Large intestine (tissue), 3 donors: Measurements from ENCODE around the gene NIP7. TPM values are rescaled to one million over a fixed set of nuclear protein-coding genes. Genes with fewer than 3 reads are reported as not detected.
"Not testable (repeated sequence)": the region's sequence is repeated elsewhere in the genome, so short reads cannot be mapped to it uniquely, and the experiment has no call there.

Experiments used
- DNase-seq, 2 donors: peaks; one replicate each; pipeline versions ENCODE4 v3.0.0 to v3.0.0-alpha.2; 2013
- H3K27ac ChIP-seq: one replicate; pipeline ENCODE4 v1.5.1; 2013; ENCODE audit warnings: low read length
- H3K27me3 ChIP-seq: 2 replicates; pipeline ENCODE4 v1.6.1; 2013; ENCODE audit warnings: low read length; ENCODE audit not compliant: control insufficient read depth, insufficient read depth
- H3K36me3 ChIP-seq: 2 replicates; pipeline ENCODE4 v1.6.1; 2013; ENCODE audit warnings: low read length; ENCODE audit not compliant: control insufficient read depth, insufficient read depth
- H3K4me1 ChIP-seq: one replicate; pipeline ENCODE4 v1.6.1; 2013; ENCODE audit warnings: low read length; ENCODE audit not compliant: control insufficient read depth, insufficient read depth
- H3K4me3 ChIP-seq: one replicate; pipeline ENCODE4 v1.5.1; 2013; ENCODE audit warnings: low read length
- H3K9me3 ChIP-seq: one replicate; pipeline ENCODE4 v1.6.1; 2013; ENCODE audit warnings: mild to moderate bottlenecking, low read depth, low read length, moderate library complexity; ENCODE audit not compliant: control insufficient read depth
- WGBS: methylation state at CpG from one replicate; pipeline ENCODE4 v1.1.5; 2013; ENCODE audit warnings: low lambda C conversion rate; ENCODE audit not compliant: insufficient coverage; 5-methylcytosine and 5-hydroxymethylcytosine counted together
- polyA plus RNA-seq: library from polyadenylated mRNA; unstranded; fragments of 120-200 nt; gene quantifications from one replicate; pipeline ENCODE4 v1.2.1, GENCODE V29; 2013

Gene NIP7
- polyA plus RNA-seq, 1 donor = 25.5 TPM

DNA sequence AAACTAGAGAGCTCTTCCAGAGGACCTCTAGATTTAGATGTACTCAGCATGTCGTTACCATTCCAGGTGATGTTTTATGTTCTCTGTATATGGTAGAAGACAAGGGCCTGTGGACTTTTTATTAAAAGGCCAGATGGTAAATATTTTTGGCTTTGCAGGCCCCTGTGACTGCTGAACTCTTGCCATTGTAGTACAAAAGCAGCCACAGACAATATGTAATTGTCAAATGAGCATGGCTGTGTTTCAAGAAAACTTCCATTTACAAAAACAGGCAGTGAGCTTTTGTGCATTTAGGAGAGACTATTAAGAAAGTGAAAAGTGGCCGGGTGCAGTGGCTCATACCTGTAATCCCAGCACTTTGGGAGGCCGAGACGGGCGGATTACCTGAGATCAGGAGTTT lies 4.6 kb downstream of the NIP7 start:
- 100% methylated on average over 1 of the region's 5 CpGs for WGBS
- Histone ChIP-seq H3K4me3 (no peak overlapping the region), H3K36me3 (peaks cover 23% of the 10 kb centered on the region), H3K9me3 (no peaks in the 10 kb centered on the region), H3K27me3 (no peaks in the 10 kb centered on the region), H3K27ac (no peak overlapping the region), H3K4me1 (peaks cover 6% of the 10 kb centered on the region)
- DNase-seq = no peak

DNA sequence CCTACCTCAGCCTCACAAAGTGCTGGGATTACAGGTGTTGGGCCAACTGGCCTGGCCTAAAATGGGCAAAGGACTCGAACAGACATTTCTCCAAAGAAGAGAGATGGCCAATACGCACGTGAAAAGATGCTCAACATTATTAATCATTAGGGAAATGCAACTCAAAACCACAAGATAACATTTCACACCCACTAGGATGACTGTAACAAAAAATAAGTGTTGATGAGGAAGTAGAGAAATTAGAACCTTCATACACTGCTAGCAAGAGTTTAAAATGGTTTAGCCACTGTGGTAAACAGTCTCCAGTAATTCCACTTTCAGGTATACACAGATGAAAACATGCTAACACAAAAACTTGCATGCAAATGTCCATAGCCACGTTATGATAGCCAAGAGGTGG lies 6.4 kb downstream of the NIP7 start:
- Histone ChIP-seq H3K27ac (no peak overlapping the region), H3K9me3 (no peaks in the 10 kb centered on the region), H3K4me1 (peaks cover 2% of the 10 kb centered on the region), H3K36me3 (peaks cover 23% of the 10 kb centered on the region), H3K27me3 (no peaks in the 10 kb centered on the region), H3K4me3 (no peak overlapping the region)
- DNase-seq = no peak
- no CpG with 5 or more reads among the region's 4 CpGs for WGBS

DNA sequence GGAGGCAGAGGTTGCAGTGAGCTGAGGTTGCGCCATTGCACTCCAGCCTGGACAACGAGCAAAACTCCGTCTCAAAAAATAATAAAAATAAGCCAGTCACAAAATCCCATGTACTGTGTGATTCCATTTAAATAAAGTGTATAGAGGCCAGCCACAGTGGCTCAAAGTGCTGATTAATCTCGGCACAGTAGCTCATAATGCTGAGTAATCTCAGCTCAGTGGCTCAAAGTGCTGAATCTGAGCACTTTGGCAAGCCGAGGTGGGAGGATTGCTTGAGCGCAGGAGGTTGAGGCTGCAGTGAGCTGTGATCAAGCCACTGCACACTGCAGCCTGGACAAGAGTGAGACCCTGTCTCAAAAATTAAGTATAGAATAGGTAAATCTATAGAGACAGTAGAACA lies 7.1 kb downstream of the NIP7 start:
- H3K4me1 ChIP-seq = peaks cover 6% of the 10 kb centered on the region
- WGBS = no CpG with 5 or more reads among the region's 6 CpGs
- H3K4me3 ChIP-seq = no peak overlapping the region
- peaks cover 16% of the 10 kb centered on the region for H3K36me3 ChIP-seq
- DNase-seq = no peak
- H3K27me3 ChIP-seq = no peaks in the 10 kb centered on the region
- H3K9me3 ChIP-seq = no peaks in the 10 kb centered on the region
- H3K27ac ChIP-seq = no peak overlapping the region

DNA sequence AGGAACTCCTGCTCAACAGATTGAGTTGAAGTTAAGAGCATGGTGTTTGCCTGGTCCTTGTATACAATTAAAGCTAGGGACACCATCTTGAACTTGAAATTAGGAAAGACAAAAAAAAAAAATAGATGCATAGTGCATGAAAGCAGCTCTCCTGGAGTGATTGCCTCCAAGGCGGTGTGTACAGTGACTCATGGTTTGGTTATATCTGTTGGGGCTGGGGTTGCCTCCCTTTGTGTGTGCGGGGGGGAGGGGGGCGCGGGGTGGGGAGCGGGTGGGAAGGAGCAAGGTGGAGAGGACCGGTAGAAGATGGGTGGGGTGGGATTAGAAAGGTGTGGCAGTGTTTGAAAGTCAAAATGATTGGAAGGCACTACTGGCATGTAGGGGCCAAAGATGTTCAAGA lies 8.7 kb downstream of the NIP7 start:
- H3K4me1 ChIP-seq = peaks cover 11% of the 10 kb centered on the region
- H3K36me3 ChIP-seq = peaks cover 20% of the 10 kb centered on the region
- H3K9me3 ChIP-seq = no peaks in the 10 kb centered on the region
- no CpG with 5 or more reads among the region's 6 CpGs for WGBS
- DNase-seq = no peak
- no peak overlapping the region for H3K4me3 ChIP-seq
- H3K27me3 ChIP-seq = no peaks in the 10 kb centered on the region
- no peak overlapping the region for H3K27ac ChIP-seq

DNA sequence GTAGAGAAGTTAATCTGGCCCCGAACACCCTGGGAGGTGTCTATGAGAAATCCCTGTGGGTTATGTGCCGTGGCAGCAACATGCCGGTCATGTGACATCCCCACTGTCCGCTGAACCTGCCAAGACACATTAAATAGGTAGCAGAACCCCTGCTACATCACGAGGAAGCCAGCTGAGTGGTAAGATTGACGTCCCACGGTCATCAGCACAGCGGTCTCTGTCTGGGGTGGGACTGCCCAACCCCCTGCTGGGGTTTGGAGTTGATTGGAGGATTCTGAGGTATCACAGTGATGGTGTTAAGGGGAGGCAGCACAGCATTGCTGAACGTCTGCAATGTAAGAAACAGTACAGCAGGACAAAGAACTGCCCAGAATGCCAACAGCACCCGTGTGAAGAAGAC lies 10.0 kb downstream of the NIP7 start:
- WGBS = no CpG with 5 or more reads among the region's 10 CpGs
- H3K4me3 ChIP-seq = no peak overlapping the region
- H3K36me3 ChIP-seq = peaks cover 13% of the 10 kb centered on the region
- DNase-seq = no peak
- no peaks in the 10 kb centered on the region for H3K9me3 ChIP-seq
- no peak overlapping the region for H3K27ac ChIP-seq
- no peaks in the 10 kb centered on the region for H3K27me3 ChIP-seq
- H3K4me1 ChIP-seq = peaks cover 11% of the 10 kb centered on the region

DNA sequence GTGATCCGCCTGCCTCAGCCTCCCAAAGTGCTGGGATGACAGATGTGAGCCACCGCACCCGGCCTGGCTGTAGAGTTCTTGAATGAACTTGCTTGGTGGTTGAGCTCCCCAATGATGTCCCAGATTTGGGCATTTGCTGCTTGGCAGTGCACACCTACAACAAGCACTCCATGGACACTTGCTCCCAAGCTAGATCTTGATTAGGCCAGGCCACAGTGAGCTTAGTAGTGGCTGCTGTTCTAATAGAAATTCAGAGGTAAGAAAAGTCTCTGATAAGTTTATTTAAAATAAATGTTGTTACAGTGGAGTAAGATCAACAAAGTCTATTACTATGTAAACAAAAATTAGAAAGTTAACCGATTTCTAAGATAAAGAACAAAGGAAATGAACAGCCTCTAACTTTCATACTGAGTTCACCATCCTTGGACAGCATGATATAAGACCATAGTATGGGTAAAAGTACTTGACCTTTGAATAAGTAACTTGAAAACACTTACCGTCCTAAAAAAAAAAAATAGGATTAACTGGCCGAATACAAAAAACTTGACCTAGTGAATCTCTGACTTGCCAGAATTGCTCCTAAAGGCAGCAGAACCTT lies 11.1 kb downstream of the NIP7 start:
- WGBS = 0% methylated on average over 1 of the region's 6 CpGs
- no peak overlapping the region for H3K4me3 ChIP-seq
- no peaks in the 10 kb centered on the region for H3K27me3 ChIP-seq
- H3K9me3 ChIP-seq = no peaks in the 10 kb centered on the region
- H3K4me1 ChIP-seq = peaks cover 11% of the 10 kb centered on the region
- no peak overlapping the region for H3K27ac ChIP-seq
- H3K36me3 ChIP-seq = peaks cover 17% of the 10 kb centered on the region
- DNase-seq = no peak

DNA sequence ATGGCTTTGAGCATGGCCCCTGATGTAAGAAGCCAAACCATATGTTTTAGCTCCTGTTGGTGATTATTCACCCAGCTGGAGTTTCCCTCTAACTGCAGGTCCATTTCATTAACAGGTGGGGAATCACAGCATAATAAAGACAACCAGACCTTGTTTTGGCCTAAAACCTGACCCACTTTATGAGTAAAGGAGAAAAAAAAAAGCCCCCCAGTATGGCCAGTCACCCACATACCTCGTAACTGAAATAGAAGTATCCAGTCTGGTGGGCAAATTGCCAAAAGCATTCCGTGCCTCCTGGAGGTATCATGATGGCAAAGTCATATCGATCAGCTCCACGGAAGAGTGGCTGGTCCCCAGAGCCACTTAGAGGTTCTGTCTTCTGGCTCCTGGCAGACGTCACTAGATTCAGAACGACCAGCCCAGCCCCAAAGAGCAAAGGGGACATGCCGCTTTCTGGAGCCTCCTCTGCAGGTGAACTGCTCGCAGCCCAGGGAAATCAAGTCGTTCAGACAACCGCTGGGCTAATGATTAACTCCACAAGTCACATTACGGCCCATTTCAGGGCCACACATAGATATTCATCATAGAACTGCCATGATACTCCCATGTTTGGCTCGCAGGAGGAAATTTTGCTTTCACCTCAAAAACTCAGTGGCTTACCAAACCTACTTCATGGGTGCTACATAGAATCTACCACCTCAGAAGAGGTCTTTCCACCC lies 11.9 kb downstream of the NIP7 start, which contains the start of gene TMED6:
TSS of gene TMED6 (minus strand) at position 478 of the 719 bp plus-strand sequence. CDS start at position 445, 33 bp downstream.
- peak; percentile 66 to 88 for DNase-seq
- no CpG with 5 or more reads among the region's 12 CpGs for whole genome bisulfite sequencing
- peak within 1 kb of the TSS; percentile 30 for H3K4me3 ChIP-seq
- H3K36me3 ChIP-seq = peaks cover 24% of the 10 kb centered on the region
- no peaks in the 10 kb centered on the region for H3K9me3 ChIP-seq
- peaks cover 11% of the 10 kb centered on the region for H3K4me1 ChIP-seq
- no peaks in the 10 kb centered on the region for H3K27me3 ChIP-seq
- H3K27ac ChIP-seq = peak within 1 kb of the TSS; percentile 73

DNA sequence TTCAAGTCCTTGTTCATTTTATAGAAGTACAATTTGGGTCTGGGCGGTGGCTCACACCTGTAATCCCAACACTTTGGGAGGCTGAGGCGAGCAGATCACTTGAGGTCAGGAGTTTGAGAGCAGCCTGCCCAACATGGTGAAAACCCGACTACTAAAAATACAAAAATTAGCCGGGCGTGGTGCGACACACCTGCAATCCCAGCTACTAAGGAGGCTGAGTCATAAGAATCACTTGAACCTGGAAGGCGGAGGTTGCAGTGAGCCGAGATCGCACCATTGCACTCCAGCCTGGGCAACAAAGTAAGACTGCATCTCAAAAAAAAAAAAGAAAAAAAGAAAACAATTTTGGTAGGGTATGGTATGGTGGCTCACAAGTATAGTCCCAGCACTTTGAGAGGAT lies 20.5 kb downstream of the NIP7 start:
- not testable (repeated sequence) for H3K9me3 ChIP-seq, DNase-seq, H3K4me3 ChIP-seq, H3K27me3 ChIP-seq, H3K4me1 ChIP-seq, H3K27ac ChIP-seq
- H3K36me3 ChIP-seq = peaks cover 40% of the 10 kb centered on the region
- 100% methylated on average over 3 of the region's 9 CpGs for WGBS

DNA sequence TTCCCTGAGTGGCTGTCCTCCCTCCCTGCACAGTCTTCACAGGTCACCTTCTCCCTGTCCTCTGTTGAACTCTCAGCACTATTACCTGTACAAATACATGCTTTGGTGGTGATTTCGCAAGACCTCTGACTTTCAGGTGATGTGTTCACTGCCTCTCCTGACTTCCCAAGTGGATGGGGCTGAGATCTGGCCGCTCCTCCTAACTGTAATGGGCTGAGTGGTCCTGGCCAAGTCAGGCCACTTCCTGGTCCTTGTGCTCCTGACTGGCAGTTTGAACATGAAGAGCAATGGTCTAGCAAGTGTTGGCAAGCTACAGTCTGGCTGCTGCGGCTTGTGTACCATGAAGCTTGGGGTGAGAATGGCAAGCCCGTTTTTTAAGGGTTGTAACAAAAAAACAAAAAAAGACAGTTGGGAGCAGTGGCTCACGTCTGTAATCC lies 23.7 kb downstream of the NIP7 start:
- H3K27me3 ChIP-seq = no peaks in the 10 kb centered on the region
- H3K27ac ChIP-seq = no peak overlapping the region
- H3K4me1 ChIP-seq = no peaks in the 10 kb centered on the region
- no peak overlapping the region for H3K4me3 ChIP-seq
- no peaks in the 10 kb centered on the region for H3K9me3 ChIP-seq
- H3K36me3 ChIP-seq = peaks cover 52% of the 10 kb centered on the region
- WGBS = 100% methylated on average over 1 of the region's 5 CpGs
- DNase-seq = peak in 1 of 2 donors; percentile 17

DNA sequence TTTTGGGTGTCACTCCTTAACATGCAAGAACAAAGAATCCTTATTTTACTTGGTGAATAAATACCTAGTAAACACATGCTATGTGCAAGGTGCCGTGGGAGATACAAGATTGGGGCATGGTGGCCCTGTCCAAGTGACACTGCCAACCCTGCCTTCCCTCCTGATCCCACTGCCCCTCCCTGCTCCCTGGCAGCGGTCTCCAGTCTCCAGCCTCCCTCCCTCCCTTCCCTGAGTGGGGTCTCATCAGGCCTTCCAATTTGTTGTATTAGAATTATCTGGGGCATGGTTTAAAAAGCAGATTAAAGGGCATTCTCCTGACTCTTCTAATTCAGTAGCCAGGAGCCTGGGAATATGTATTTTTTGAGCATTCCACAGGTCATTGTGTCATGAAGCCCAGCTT lies 24.5 kb downstream of the NIP7 start:
- peaks cover 56% of the 10 kb centered on the region for H3K36me3 ChIP-seq
- no peaks in the 10 kb centered on the region for H3K9me3 ChIP-seq
- H3K27ac ChIP-seq = no peak overlapping the region
- no peak overlapping the region for H3K4me3 ChIP-seq
- no peak for DNase-seq
- H3K27me3 ChIP-seq = no peaks in the 10 kb centered on the region
- no peaks in the 10 kb centered on the region for H3K4me1 ChIP-seq
- WGBS = no CpG with 5 or more reads among the region's 2 CpGs

DNA sequence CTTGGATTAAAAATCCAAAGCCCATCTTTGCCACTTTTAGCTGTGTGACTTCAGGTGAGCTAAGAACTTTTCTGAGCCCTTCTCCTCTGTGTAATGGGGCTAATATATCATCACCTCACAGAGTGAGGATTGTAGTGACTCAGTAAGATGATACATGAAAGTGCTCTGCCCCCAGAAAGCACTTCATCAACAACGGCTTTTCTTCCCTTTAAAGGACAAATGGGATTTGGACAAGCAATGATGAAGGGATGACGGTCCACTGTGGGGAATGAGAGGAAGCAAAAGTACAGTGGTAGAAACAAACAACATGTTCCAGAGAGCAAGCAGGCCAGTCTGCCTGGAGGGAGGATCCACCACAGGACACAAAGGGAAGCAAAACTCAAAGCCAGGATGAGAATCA lies 26.3 kb downstream of the NIP7 start:
- Histone ChIP-seq H3K4me1 (no peaks in the 10 kb centered on the region), H3K9me3 (no peaks in the 10 kb centered on the region), H3K36me3 (peaks cover 65% of the 10 kb centered on the region), H3K4me3 (no peak overlapping the region), H3K27ac (no peak overlapping the region), H3K27me3 (no peaks in the 10 kb centered on the region)
- WGBS = no CpG with 5 or more reads among the region's 2 CpGs
- no peak for DNase-seq
